ENCODE data around the gene PROM1. TPM values are rescaled to one million over a fixed set of nuclear protein-coding genes. Genes with fewer than 3 reads are reported as not detected.

The PROM1 gene
- polyA plus RNA-seq, 1 donor from 2014 or later = 1.1 TPM

DNA sequence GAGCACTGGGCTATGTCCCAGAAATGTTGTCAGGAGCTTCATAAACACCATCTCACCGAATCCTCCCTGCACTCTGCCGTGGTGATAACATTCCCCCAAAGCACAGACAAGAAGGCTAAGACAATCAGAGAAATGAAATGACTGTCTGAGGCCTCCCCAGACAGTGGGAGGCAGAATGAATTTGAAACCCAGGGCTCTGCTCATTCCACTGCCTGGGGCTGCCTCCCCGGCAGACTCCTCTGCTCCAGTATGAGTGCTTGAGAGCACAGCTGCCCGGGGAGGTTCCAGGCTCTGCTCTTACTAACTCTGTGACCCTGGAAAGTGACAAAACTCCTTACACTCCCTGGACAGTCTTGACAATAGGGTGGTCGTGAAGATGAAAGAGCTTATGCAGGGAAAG, 154.9 kb downstream of the PROM1 start:
- no peaks in the 10 kb centered on the region for H4K20me1 ChIP-seq (ENCODE audit: insufficient read depth)
- H3K36me3 ChIP-seq (ENCODE audit: insufficient read depth, low read length) = no peaks in the 10 kb centered on the region
- H3K9me3 ChIP-seq (ENCODE audit: low read length) = no peaks in the 10 kb centered on the region
- H3K27ac ChIP-seq (ENCODE audit: low read length) = no peak overlapping the region
- TF ChIP-seq, protein P1, sequence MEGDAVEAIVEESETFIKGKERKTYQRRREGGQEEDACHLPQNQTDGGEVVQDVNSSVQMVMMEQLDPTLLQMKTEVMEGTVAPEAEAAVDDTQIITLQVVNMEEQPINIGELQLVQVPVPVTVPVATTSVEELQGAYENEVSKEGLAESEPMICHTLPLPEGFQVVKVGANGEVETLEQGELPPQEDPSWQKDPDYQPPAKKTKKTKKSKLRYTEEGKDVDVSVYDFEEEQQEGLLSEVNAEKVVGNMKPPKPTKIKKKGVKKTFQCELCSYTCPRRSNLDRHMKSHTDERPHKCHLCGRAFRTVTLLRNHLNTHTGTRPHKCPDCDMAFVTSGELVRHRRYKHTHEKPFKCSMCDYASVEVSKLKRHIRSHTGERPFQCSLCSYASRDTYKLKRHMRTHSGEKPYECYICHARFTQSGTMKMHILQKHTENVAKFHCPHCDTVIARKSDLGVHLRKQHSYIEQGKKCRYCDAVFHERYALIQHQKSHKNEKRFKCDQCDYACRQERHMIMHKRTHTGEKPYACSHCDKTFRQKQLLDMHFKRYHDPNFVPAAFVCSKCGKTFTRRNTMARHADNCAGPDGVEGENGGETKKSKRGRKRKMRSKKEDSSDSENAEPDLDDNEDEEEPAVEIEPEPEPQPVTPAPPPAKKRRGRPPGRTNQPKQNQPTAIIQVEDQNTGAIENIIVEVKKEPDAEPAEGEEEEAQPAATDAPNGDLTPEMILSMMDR (IDR thresholded peaks at IDR 0.05; ENCODE audit: poor library complexity, severe bottlenecking) = no peak
- TF ChIP-seq, protein P2, sequence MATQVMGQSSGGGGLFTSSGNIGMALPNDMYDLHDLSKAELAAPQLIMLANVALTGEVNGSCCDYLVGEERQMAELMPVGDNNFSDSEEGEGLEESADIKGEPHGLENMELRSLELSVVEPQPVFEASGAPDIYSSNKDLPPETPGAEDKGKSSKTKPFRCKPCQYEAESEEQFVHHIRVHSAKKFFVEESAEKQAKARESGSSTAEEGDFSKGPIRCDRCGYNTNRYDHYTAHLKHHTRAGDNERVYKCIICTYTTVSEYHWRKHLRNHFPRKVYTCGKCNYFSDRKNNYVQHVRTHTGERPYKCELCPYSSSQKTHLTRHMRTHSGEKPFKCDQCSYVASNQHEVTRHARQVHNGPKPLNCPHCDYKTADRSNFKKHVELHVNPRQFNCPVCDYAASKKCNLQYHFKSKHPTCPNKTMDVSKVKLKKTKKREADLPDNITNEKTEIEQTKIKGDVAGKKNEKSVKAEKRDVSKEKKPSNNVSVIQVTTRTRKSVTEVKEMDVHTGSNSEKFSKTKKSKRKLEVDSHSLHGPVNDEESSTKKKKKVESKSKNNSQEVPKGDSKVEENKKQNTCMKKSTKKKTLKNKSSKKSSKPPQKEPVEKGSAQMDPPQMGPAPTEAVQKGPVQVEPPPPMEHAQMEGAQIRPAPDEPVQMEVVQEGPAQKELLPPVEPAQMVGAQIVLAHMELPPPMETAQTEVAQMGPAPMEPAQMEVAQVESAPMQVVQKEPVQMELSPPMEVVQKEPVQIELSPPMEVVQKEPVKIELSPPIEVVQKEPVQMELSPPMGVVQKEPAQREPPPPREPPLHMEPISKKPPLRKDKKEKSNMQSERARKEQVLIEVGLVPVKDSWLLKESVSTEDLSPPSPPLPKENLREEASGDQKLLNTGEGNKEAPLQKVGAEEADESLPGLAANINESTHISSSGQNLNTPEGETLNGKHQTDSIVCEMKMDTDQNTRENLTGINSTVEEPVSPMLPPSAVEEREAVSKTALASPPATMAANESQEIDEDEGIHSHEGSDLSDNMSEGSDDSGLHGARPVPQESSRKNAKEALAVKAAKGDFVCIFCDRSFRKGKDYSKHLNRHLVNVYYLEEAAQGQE (IDR thresholded peaks at IDR 0.05; ENCODE audit: borderline replicate concordance) = no peak
- no peak for TF ChIP-seq POLR2AphosphoS5 (IDR thresholded peaks at IDR 0.05)
- no peak for TF ChIP-seq MXI1 (conservative IDR thresholded peaks at IDR 0.05; ENCODE audit: poor library complexity, severe bottlenecking)
- TF ChIP-seq RAD21 (conservative IDR thresholded peaks at IDR 0.05) = no peak
- TF ChIP-seq TAF1 (IDR thresholded peaks at IDR 0.05; ENCODE audit: low read depth) = no peak
- TF ChIP-seq SMC3 (conservative IDR thresholded peaks at IDR 0.05; ENCODE audit: poor library complexity) = no peak
- TF ChIP-seq EP300 (conservative IDR thresholded peaks at IDR 0.05; ENCODE audit: poor library complexity, severe bottlenecking) = no peak
- TF ChIP-seq EZH2 (IDR thresholded peaks at IDR 0.05; ENCODE audit: borderline replicate concordance, insufficient read depth, low read length, poor library complexity, severe bottlenecking) = no peak
- H3K9ac ChIP-seq (ENCODE audit: low read length) = no peak overlapping the region
- H3F3A ChIP-seq (ENCODE audit: insufficient read depth, low read length, poor library complexity, severe bottlenecking) = no peaks in the 10 kb centered on the region
- no peaks in the 10 kb centered on the region for H3K9me2 ChIP-seq (ENCODE audit: insufficient read depth, low read length)
- no peak overlapping the region for H2AFZ ChIP-seq (ENCODE audit: low read depth, low read length)
- H3K4me3 ChIP-seq (ENCODE audit: low read length) = no peak overlapping the region
- no peaks in the 10 kb centered on the region for H3K79me2 ChIP-seq (replicated peaks; ENCODE audit: insufficient read depth, low read length)
- H3K27me3 ChIP-seq (ENCODE audit: insufficient read depth, low read depth, low read length) = no peaks in the 10 kb centered on the region
- no peak overlapping the region for H3K4me2 ChIP-seq (ENCODE audit: low read length)

DNA sequence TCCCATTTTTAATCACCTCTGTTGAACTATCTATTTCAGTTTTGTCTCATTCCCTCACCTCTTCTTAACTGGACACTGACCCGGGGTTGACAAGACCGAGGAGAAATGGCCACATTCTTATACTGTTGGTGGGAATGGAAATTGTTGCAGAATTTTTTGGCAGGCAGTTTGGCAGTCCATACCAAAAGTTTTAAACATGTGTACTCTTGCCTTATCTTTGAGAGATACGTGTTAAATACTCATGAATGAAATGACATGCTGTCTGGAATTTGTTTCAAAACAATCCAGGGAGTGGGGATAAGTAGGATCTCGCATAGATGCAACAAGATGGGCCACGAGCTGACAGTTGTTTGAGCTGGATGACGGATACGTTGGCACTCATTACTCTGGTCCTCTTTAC, 157.3 kb downstream of the PROM1 start:
- Histone ChIP-seq H3K27me3 (ENCODE audit: insufficient read depth, low read depth, low read length) (no peaks in the 10 kb centered on the region), H4K20me1 (ENCODE audit: insufficient read depth) (no peaks in the 10 kb centered on the region), H3K79me2 (replicated peaks; ENCODE audit: insufficient read depth, low read length) (no peaks in the 10 kb centered on the region), H3K27ac (ENCODE audit: low read length) (no peak overlapping the region), H3K9ac (ENCODE audit: low read length) (no peak overlapping the region), H3K4me3 (ENCODE audit: low read length) (no peak overlapping the region), H2AFZ (ENCODE audit: low read depth, low read length) (no peak overlapping the region), H3F3A (ENCODE audit: insufficient read depth, low read length, poor library complexity, severe bottlenecking) (no peaks in the 10 kb centered on the region), H3K36me3 (ENCODE audit: insufficient read depth, low read length) (no peaks in the 10 kb centered on the region), H3K9me2 (ENCODE audit: insufficient read depth, low read length) (no peaks in the 10 kb centered on the region), H3K4me2 (ENCODE audit: low read length) (no peak overlapping the region), H3K9me3 (ENCODE audit: low read length) (no peaks in the 10 kb centered on the region)
- TF ChIP-seq EZH2 (IDR thresholded peaks at IDR 0.05; ENCODE audit: borderline replicate concordance, insufficient read depth, low read length, poor library complexity, severe bottlenecking) (no peak), TAF1 (IDR thresholded peaks at IDR 0.05; ENCODE audit: low read depth) (no peak), EP300 (conservative IDR thresholded peaks at IDR 0.05; ENCODE audit: poor library complexity, severe bottlenecking) (no peak), RAD21 (conservative IDR thresholded peaks at IDR 0.05) (no peak), MXI1 (conservative IDR thresholded peaks at IDR 0.05; ENCODE audit: poor library complexity, severe bottlenecking) (no peak), POLR2AphosphoS5 (IDR thresholded peaks at IDR 0.05) (no peak), SMC3 (conservative IDR thresholded peaks at IDR 0.05; ENCODE audit: poor library complexity) (no peak)
- TF ChIP-seq, protein P1 (IDR thresholded peaks at IDR 0.05; ENCODE audit: poor library complexity, severe bottlenecking) = no peak
- TF ChIP-seq, protein P2 (IDR thresholded peaks at IDR 0.05; ENCODE audit: borderline replicate concordance) = no peak
